HEK293 (cell line): ENCODE results near the gene ARFRP1.

Source experiments
- HOXA7 ChIP-seq: sonication (generic); formaldehyde crosslinking; IDR thresholded peaks from 2 replicates; pipeline ENCODE4 v1.8.1; 2022; ENCODE audit warnings: missing genetic modification reagents, borderline replicate concordance
- HOXC10 ChIP-seq: sonication (generic); formaldehyde crosslinking; IDR thresholded peaks from 2 replicates; pipeline ENCODE4 v1.8.1; 2023; ENCODE audit warnings: mild to moderate bottlenecking, missing genetic modification reagents
- KLF16 ChIP-seq: fragments of 450-650 bp; formaldehyde crosslinking; IDR thresholded peaks from 2 replicates; pipeline ENCODE4 v1.5.1; 2017; ENCODE audit warnings: missing biosample characterization, missing genetic modification characterization
- KLF9 ChIP-seq: fragments of 450-650 bp; formaldehyde crosslinking; IDR thresholded peaks from 2 replicates; pipeline ENCODE4 v1.5.1; 2016; ENCODE audit warnings: missing biosample characterization, missing genetic modification characterization, low read depth
- OSR2 ChIP-seq: fragments of 450-650 bp; formaldehyde crosslinking; IDR thresholded peaks from 2 replicates; pipeline ENCODE4 v1.5.1; 2016; ENCODE audit warnings: missing biosample characterization, missing genetic modification characterization
- OVOL3 ChIP-seq: fragments of 450-650 bp; formaldehyde crosslinking; IDR thresholded peaks from 2 replicates; pipeline ENCODE4 v1.5.1; 2016; ENCODE audit warnings: missing biosample characterization, missing genetic modification characterization
- SCRT1 ChIP-seq: fragments of 450-650 bp; formaldehyde crosslinking; IDR thresholded peaks from 2 replicates; pipeline ENCODE4 v1.5.1; 2016; ENCODE audit warnings: missing biosample characterization, missing genetic modification characterization, borderline replicate concordance
- SP7 ChIP-seq: fragments of 450-650 bp; formaldehyde crosslinking; IDR thresholded peaks from 2 replicates; pipeline ENCODE4 v1.5.1; 2016; ENCODE audit warnings: missing biosample characterization, missing genetic modification characterization
- WT1 ChIP-seq: fragments of 450-650 bp; formaldehyde crosslinking; IDR thresholded peaks from 2 replicates; pipeline ENCODE4 v1.5.1; 2016; ENCODE audit warnings: missing biosample characterization, missing genetic modification characterization
- YY1 ChIP-seq: fragments of 450-650 bp; formaldehyde crosslinking; IDR thresholded peaks from 2 replicates; pipeline ENCODE4 v1.5.1; 2018; ENCODE audit warnings: missing biosample characterization, missing genetic modification characterization
- ZBTB7A ChIP-seq: fragments of 450-650 bp; formaldehyde crosslinking; IDR thresholded peaks from 2 replicates; pipeline ENCODE4 v1.5.1; 2016; ENCODE audit warnings: low read depth, missing biosample characterization, missing genetic modification characterization
- ZBTB8A ChIP-seq: fragments of 450-650 bp; formaldehyde crosslinking; IDR thresholded peaks from 2 replicates; pipeline ENCODE4 v1.5.1; 2016; ENCODE audit warnings: missing biosample characterization, missing genetic modification characterization
- ZFHX2 ChIP-seq: fragments of 450-650 bp; formaldehyde crosslinking; conservative IDR thresholded peaks from 2 replicates; pipeline ENCODE4 v1.5.1; 2016; ENCODE audit warnings: missing biosample characterization, missing genetic modification characterization
- ZFP41 ChIP-seq: fragments of 450-650 bp; formaldehyde crosslinking; IDR thresholded peaks from 2 replicates; pipeline ENCODE4 v1.5.1; 2016; ENCODE audit warnings: missing biosample characterization, missing genetic modification characterization, borderline replicate concordance
- ZNF138 ChIP-seq: fragments of 450-650 bp; formaldehyde crosslinking; IDR thresholded peaks from 2 replicates; pipeline ENCODE4 v1.5.1; 2016; ENCODE audit warnings: missing biosample characterization, missing genetic modification characterization, borderline replicate concordance
- ZNF174 ChIP-seq: fragments of 450-650 bp; formaldehyde crosslinking; IDR thresholded peaks from 2 replicates; pipeline ENCODE4 v1.5.0; 2017; ENCODE audit warnings: missing biosample characterization, mild to moderate bottlenecking, missing genetic modification characterization
- ZNF19 ChIP-seq: fragments of 450-650 bp; formaldehyde crosslinking; IDR thresholded peaks from 2 replicates; pipeline ENCODE4; 2016; ENCODE audit warnings: missing biosample characterization, missing genetic modification characterization, low read depth
- ZNF302 ChIP-seq: fragments of 450-650 bp; formaldehyde crosslinking; IDR thresholded peaks from 2 replicates; pipeline ENCODE4 v1.5.1; 2016; ENCODE audit warnings: missing biosample characterization, missing genetic modification characterization, low read depth
- ZNF311 ChIP-seq: fragments of 450-650 bp; formaldehyde crosslinking; IDR thresholded peaks from 2 replicates; pipeline ENCODE4 v1.5.1; 2017; ENCODE audit warnings: missing biosample characterization, missing genetic modification characterization, borderline replicate concordance
- ZNF433 ChIP-seq: fragments of 450-650 bp; formaldehyde crosslinking; IDR thresholded peaks from 2 replicates; pipeline ENCODE4 v1.5.1; 2016; ENCODE audit warnings: missing biosample characterization, missing genetic modification characterization, low read depth
- ZNF501 ChIP-seq: fragments of 450-650 bp; formaldehyde crosslinking; IDR thresholded peaks from 2 replicates; pipeline ENCODE4 v1.5.1; 2016; ENCODE audit warnings: missing biosample characterization, missing genetic modification characterization
- ZNF549 ChIP-seq: fragments of 450-650 bp; IDR thresholded peaks from 2 replicates; pipeline ENCODE4 v1.5.1; 2018; ENCODE audit warnings: missing biosample characterization, missing genetic modification characterization, mild to moderate bottlenecking, inconsistent platforms, moderate library complexity
- ZNF558 ChIP-seq: fragments of 450-650 bp; formaldehyde crosslinking; IDR thresholded peaks from 2 replicates; pipeline ENCODE4 v1.5.1; 2016; ENCODE audit warnings: missing biosample characterization, missing genetic modification characterization
- ZNF571 ChIP-seq: fragments of 450-650 bp; formaldehyde crosslinking; IDR thresholded peaks from 2 replicates; pipeline ENCODE4 v1.5.0; 2017; ENCODE audit warnings: missing biosample characterization, missing genetic modification characterization
- ZNF600 ChIP-seq: fragments of 450-650 bp; formaldehyde crosslinking; IDR thresholded peaks from 2 replicates; pipeline ENCODE4 v1.5.1; 2016; ENCODE audit warnings: missing biosample characterization, missing genetic modification characterization
- ZNF629 ChIP-seq: fragments of 450-650 bp; formaldehyde crosslinking; IDR thresholded peaks from 2 replicates; pipeline ENCODE4 v1.5.1; 2017; ENCODE audit warnings: missing biosample characterization, missing genetic modification characterization
- ZNF791 ChIP-seq: fragments of 450-650 bp; formaldehyde crosslinking; IDR thresholded peaks from 2 replicates; pipeline ENCODE4 v1.5.1; 2016; ENCODE audit warnings: missing biosample characterization, missing genetic modification characterization
- ZXDB ChIP-seq: fragments of 450-650 bp; formaldehyde crosslinking; IDR thresholded peaks from 2 replicates; pipeline ENCODE4 v1.5.1; 2016; ENCODE audit warnings: missing biosample characterization, missing genetic modification characterization
- TF ChIP-seq, protein P1 (sequence below): fragments of 450-650 bp; formaldehyde crosslinking; IDR thresholded peaks from 2 replicates; pipeline ENCODE4 v1.5.1; 2016; ENCODE audit warnings: missing biosample characterization, missing genetic modification characterization
- TF ChIP-seq, protein P2 (sequence below): fragments of 450-650 bp; formaldehyde crosslinking; IDR thresholded peaks from 2 replicates; pipeline ENCODE4 v1.5.1; 2016; ENCODE audit warnings: missing biosample characterization, missing genetic modification characterization, low read depth
- TF ChIP-seq, protein P3 (sequence below): fragments of 450-650 bp; formaldehyde crosslinking; IDR thresholded peaks from 2 replicates; pipeline ENCODE4 v1.5.1; 2017; ENCODE audit warnings: missing biosample characterization, missing genetic modification characterization
- TF ChIP-seq, protein P4 (sequence below): fragments of 450-650 bp; formaldehyde crosslinking; IDR thresholded peaks from 2 replicates; pipeline ENCODE4 v1.5.1; 2016; ENCODE audit warnings: missing biosample characterization, missing genetic modification characterization

The ARFRP1 gene

DNA sequence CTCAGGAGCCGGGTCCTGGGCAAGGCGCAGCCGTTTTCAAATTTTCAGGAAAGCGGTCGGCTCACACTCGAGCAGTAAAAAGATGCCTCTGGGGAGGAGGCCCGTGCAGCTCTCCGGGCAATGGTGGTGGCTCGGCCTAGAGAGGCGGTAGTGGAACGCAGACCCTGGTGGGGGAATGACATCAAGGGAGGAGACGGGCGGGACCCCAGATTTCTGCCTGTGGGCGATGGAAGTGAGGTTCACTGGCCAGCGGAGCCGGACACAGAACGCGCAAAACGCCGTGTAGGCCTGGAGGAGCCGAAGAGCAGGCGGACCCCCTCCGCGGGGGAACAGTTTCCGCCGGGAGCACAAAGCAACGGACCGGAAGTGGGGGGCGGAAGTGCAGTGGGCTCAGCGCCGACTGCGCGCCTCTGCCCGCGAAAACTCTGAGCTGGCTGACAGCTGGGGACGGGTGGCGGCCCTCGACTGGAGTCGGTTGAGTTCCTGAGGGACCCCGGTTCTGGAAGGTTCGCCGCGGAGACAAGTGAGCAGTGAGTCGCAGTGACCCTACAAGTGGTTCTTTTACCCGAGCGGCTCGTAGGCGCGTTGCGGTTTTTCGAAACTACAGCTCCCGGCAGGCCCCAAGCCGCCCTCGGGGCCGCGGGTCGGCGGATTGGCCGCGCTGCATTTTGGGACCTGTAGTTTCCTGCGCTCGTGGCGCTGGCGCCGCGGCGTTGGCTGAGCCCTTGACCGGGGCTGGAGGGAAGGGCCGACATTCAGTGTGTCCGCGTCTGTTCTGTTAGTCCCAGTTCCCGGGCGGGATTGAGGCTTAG is 49.6 kb downstream of the ARFRP1 start, which contains the start of gene RTEL1 (continued):
- TF ChIP-seq, protein P1, sequence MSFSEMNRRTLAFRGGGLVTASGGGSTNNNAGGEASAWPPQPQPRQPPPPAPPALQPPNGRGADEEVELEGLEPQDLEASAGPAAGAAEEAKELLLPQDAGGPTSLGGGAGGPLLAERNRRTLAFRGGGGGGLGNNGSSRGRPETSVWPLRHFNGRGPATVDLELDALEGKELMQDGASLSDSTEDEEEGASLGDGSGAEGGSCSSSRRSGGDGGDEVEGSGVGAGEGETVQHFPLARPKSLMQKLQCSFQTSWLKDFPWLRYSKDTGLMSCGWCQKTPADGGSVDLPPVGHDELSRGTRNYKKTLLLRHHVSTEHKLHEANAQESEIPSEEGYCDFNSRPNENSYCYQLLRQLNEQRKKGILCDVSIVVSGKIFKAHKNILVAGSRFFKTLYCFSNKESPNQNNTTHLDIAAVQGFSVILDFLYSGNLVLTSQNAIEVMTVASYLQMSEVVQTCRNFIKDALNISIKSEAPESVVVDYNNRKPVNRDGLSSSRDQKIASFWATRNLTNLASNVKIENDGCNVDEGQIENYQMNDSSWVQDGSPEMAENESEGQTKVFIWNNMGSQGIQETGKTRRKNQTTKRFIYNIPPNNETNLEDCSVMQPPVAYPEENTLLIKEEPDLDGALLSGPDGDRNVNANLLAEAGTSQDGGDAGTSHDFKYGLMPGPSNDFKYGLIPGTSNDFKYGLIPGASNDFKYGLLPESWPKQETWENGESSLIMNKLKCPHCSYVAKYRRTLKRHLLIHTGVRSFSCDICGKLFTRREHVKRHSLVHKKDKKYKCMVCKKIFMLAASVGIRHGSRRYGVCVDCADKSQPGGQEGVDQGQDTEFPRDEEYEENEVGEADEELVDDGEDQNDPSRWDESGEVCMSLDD, result peak; percentile 92
- TF ChIP-seq, protein P2, sequence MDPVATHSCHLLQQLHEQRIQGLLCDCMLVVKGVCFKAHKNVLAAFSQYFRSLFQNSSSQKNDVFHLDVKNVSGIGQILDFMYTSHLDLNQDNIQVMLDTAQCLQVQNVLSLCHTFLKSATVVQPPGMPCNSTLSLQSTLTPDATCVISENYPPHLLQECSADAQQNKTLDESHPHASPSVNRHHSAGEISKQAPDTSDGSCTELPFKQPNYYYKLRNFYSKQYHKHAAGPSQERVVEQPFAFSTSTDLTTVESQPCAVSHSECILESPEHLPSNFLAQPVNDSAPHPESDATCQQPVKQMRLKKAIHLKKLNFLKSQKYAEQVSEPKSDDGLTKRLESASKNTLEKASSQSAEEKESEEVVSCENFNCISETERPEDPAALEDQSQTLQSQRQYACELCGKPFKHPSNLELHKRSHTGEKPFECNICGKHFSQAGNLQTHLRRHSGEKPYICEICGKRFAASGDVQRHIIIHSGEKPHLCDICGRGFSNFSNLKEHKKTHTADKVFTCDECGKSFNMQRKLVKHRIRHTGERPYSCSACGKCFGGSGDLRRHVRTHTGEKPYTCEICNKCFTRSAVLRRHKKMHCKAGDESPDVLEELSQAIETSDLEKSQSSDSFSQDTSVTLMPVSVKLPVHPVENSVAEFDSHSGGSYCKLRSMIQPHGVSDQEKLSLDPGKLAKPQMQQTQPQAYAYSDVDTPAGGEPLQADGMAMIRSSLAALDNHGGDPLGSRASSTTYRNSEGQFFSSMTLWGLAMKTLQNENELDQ (tag by site-specific recombination), result no peak
- TF ChIP-seq ZNF629 (tag by site-specific recombination), result peak; percentile 88
- peak; percentile 39; the same call in 1 of the 2 replicates for TF ChIP-seq ZNF558 (tag by site-specific recombination)
- no peak for TF ChIP-seq ZNF311
- TF ChIP-seq ZFP41 (tag by site-specific recombination), result peak; percentile 59; the same call in 1 of the 2 replicates
- no peak for TF ChIP-seq HOXA7
- TF ChIP-seq WT1 (tag by site-specific recombination), result peak; percentile 26; the same call in 1 of the 2 replicates
- TF ChIP-seq ZNF174 (tag by site-specific recombination), result no peak
- peak; percentile 40; the same call in 1 of the 2 replicates for TF ChIP-seq OSR2
- peak; percentile 67 for TF ChIP-seq ZFHX2 (tag by site-specific recombination)
- peak; percentile 95 for TF ChIP-seq ZBTB7A (tag by site-specific recombination)
- TF ChIP-seq KLF9, result peak; percentile 73
- TF ChIP-seq ZNF138 (tag by site-specific recombination), result no peak
- TF ChIP-seq, protein P3, sequence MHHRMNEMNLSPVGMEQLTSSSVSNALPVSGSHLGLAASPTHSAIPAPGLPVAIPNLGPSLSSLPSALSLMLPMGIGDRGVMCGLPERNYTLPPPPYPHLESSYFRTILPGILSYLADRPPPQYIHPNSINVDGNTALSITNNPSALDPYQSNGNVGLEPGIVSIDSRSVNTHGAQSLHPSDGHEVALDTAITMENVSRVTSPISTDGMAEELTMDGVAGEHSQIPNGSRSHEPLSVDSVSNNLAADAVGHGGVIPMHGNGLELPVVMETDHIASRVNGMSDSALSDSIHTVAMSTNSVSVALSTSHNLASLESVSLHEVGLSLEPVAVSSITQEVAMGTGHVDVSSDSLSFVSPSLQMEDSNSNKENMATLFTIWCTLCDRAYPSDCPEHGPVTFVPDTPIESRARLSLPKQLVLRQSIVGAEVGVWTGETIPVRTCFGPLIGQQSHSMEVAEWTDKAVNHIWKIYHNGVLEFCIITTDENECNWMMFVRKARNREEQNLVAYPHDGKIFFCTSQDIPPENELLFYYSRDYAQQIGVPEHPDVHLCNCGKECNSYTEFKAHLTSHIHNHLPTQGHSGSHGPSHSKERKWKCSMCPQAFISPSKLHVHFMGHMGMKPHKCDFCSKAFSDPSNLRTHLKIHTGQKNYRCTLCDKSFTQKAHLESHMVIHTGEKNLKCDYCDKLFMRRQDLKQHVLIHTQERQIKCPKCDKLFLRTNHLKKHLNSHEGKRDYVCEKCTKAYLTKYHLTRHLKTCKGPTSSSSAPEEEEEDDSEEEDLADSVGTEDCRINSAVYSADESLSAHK (tag by site-specific recombination), result peak; percentile 50
- no peak for TF ChIP-seq ZNF571 (tag by site-specific recombination)
- no peak for TF ChIP-seq SCRT1 (tag by site-specific recombination)
- TF ChIP-seq ZNF433, result no peak
- no peak for TF ChIP-seq HOXC10 (CRISPR knock-in tag)
- peak; percentile 94 for TF ChIP-seq ZXDB (tag by site-specific recombination)
- no peak for TF ChIP-seq ZNF549
- TF ChIP-seq ZNF19 (tag by site-specific recombination), result no peak
- peak; percentile 99 for TF ChIP-seq KLF16
- no peak for TF ChIP-seq ZNF791 (tag by site-specific recombination)
- TF ChIP-seq ZNF302 (tag by site-specific recombination), result no peak
- peak; percentile 78 for TF ChIP-seq ZNF600 (tag by site-specific recombination)
- TF ChIP-seq SP7 (tag by site-specific recombination), result peak; percentile 89
- TF ChIP-seq ZBTB8A (tag by site-specific recombination), result peak; percentile 63; the same call in 1 of the 2 replicates
- TF ChIP-seq, protein P4, sequence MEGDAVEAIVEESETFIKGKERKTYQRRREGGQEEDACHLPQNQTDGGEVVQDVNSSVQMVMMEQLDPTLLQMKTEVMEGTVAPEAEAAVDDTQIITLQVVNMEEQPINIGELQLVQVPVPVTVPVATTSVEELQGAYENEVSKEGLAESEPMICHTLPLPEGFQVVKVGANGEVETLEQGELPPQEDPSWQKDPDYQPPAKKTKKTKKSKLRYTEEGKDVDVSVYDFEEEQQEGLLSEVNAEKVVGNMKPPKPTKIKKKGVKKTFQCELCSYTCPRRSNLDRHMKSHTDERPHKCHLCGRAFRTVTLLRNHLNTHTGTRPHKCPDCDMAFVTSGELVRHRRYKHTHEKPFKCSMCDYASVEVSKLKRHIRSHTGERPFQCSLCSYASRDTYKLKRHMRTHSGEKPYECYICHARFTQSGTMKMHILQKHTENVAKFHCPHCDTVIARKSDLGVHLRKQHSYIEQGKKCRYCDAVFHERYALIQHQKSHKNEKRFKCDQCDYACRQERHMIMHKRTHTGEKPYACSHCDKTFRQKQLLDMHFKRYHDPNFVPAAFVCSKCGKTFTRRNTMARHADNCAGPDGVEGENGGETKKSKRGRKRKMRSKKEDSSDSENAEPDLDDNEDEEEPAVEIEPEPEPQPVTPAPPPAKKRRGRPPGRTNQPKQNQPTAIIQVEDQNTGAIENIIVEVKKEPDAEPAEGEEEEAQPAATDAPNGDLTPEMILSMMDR, result no peak
- TF ChIP-seq ZNF501 (tag by site-specific recombination), result peak; percentile 90
- peak; percentile 90 for TF ChIP-seq OVOL3 (tag by site-specific recombination)
- TF ChIP-seq YY1, result peak; percentile 92
